ENCODE measurements around the gene TMEM134.

Gene TMEM134

GRCh38 chr11:67495234-67496005, 26.4 kb upstream of the TMEM134 start:
- DNase-seq (ENCODE audit: low spot score), result no peak
- TF ChIP-seq CTCF (IDR thresholded peaks at IDR 0.05; ENCODE audit: extremely low read depth, insufficient read depth, missing control alignments), result no peak
- in situ Hi-C loops (cut with MboI; ENCODE audit: low pct_unique_long_range_greater_than_20kb, low sequenced_read_pairs, unreplicated experiment), result no loop called here

GRCh38 chr11:67494371-67495233, 25.6 kb upstream of the TMEM134 start:
- no peak for DNase-seq (ENCODE audit: low spot score)
- no peak for TF ChIP-seq CTCF (IDR thresholded peaks at IDR 0.05; ENCODE audit: extremely low read depth, insufficient read depth, missing control alignments)
- in situ Hi-C loops (cut with MboI; ENCODE audit: low pct_unique_long_range_greater_than_20kb, low sequenced_read_pairs, unreplicated experiment), result no loop called here

GRCh38 chr11:67493548-67494370, 24.7 kb upstream of the TMEM134 start:
- DNase-seq (ENCODE audit: low spot score), result no peak

GRCh38 chr11:67492801-67493547, 23.9 kb upstream of the TMEM134 start:
- DNase-seq (ENCODE audit: low spot score), result no peak
- in situ Hi-C loops (cut with MboI; ENCODE audit: low pct_unique_long_range_greater_than_20kb, low sequenced_read_pairs, unreplicated experiment), result no loop called here
- no peak for TF ChIP-seq CTCF (IDR thresholded peaks at IDR 0.05; ENCODE audit: extremely low read depth, insufficient read depth, missing control alignments)

More at GRCh38 chr11:67493548-67494370, 24.7 kb upstream of the TMEM134 start:
- TF ChIP-seq CTCF (IDR thresholded peaks at IDR 0.05; ENCODE audit: extremely low read depth, insufficient read depth, missing control alignments), result no peak
- in situ Hi-C loops (cut with MboI; ENCODE audit: low pct_unique_long_range_greater_than_20kb, low sequenced_read_pairs, unreplicated experiment), result no loop called here

- in situ Hi-C loops (cut with MboI; ENCODE audit: low pct_unique_long_range_greater_than_20kb, low sequenced_read_pairs, unreplicated experiment), result no loop called here
- no peak for TF ChIP-seq CTCF (IDR thresholded peaks at IDR 0.05; ENCODE audit: extremely low read depth, insufficient read depth, missing control alignments)
- no peak for DNase-seq (ENCODE audit: low spot score)
These were observed 23.1 kb upstream of the TMEM134 start for GRCh38 chr11:67492069-67492727.
